CD4-positive, alpha-beta T cell (primary cell): ENCODE data around the gene SUMF1. TPM values are rescaled to one million over a fixed set of nuclear protein-coding genes. Genes with fewer than 3 reads are reported as not detected.
A peak's percentile ranks its signal among the peaks of the same experiment; 100 is the strongest.

Source experiments
- ATAC-seq: fragments of 200-7000 bp; cut with Tn5 transposase; one replicate; pipeline ENCODE4 v1.10.0; 2022; ENCODE audit warnings: mild to moderate bottlenecking; ENCODE audit not compliant: poor library complexity
- CTCF ChIA-PET: fragments of 350-600 bp; sonication (Branson Sonifier 250); formaldehyde crosslinking; loops from one replicate; lab custom pipeline; 2021; ENCODE audit warnings: antibody characterized with exemption, inconsistent platforms; lab: Charles Lee
- POLR2A ChIA-PET: fragments of 350-600 bp; sonication (Branson Sonifier 250); formaldehyde crosslinking; loops from one replicate; lab custom pipeline; 2021; ENCODE audit warnings: antibody characterized with exemption, inconsistent platforms; lab: Charles Lee
- DNase-seq, 14 experiments: peaks; one replicate each; pipeline ENCODE4 v3.0.0-alpha.2; 2013 to 2020; ENCODE audit warnings: mixed read lengths in 2 of 14
- H3K27ac ChIP-seq, 2 donors: one replicate each; pipeline versions ENCODE4 v1.5.1 to v1.7.0; 2013; ENCODE audit warnings: low read length in 2 of 2, low read depth in 1 of 2, mild to moderate bottlenecking in 1 of 2
- H3K27me3 ChIP-seq, 2 experiments: 1 replicate in 1 of 2; 2 replicates in 1 of 2; pipeline versions ENCODE4 v1.6.1 to v1.7.0; 2013; ENCODE audit warnings: low read length in 2 of 2, control low read depth in 1 of 2, mild to moderate bottlenecking in 1 of 2, moderate library complexity in 1 of 2; ENCODE audit not compliant: insufficient read depth in 2 of 2, control insufficient read depth in 1 of 2
- H3K36me3 ChIP-seq: one replicate; pipeline ENCODE4 v1.6.1; 2013; ENCODE audit warnings: low read length, control low read depth; ENCODE audit not compliant: insufficient read depth
- H3K4me1 ChIP-seq: one replicate; pipeline ENCODE4 v1.6.1; 2013; ENCODE audit warnings: low read length, control low read depth; ENCODE audit not compliant: insufficient read depth
- H3K4me3 ChIP-seq: one replicate; pipeline ENCODE4 v1.5.1; 2013; ENCODE audit warnings: mild to moderate bottlenecking, low read length, moderate library complexity
- H3K9me3 ChIP-seq, 2 experiments: 1 replicate in 1 of 2; 2 replicates in 1 of 2; pipeline versions ENCODE4 v1.6.1 to v1.7.0; 2013; ENCODE audit warnings: low read length in 2 of 2, mild to moderate bottlenecking in 2 of 2, control low read depth in 1 of 2, moderate library complexity in 1 of 2; ENCODE audit not compliant: control insufficient read depth in 1 of 2, insufficient read depth in 1 of 2
- H3K27ac Mint-ChIP-seq: one replicate; pipeline ENCODE4 v1.8.0; 2020; ENCODE audit warnings: mixed read lengths
- H3K27me3 Mint-ChIP-seq: one replicate; pipeline ENCODE4 v1.8.0; 2021; ENCODE audit warnings: mixed read lengths
- H3K36me3 Mint-ChIP-seq: one replicate; pipeline ENCODE4 v1.8.0; 2021; ENCODE audit warnings: low read depth, mixed read lengths
- H3K4me1 Mint-ChIP-seq: one replicate; pipeline ENCODE4 v1.8.0; 2021; ENCODE audit warnings: low read depth, mixed read lengths
- H3K4me3 Mint-ChIP-seq: one replicate; pipeline ENCODE4 v1.8.0; 2020; ENCODE audit warnings: mild to moderate bottlenecking, mixed read lengths
- H3K9me3 Mint-ChIP-seq: one replicate; pipeline ENCODE4 v1.8.0; 2020; ENCODE audit warnings: mixed read lengths
- intact Hi-C, 2 experiments: fragments of 100-400 bp; cut with DNase I in 1 of 2; cut with micrococcal nuclease in 1 of 2; formaldehyde crosslinking; loops; one replicate each; pipeline versions ENCODE4 v1.15.1 to v1.9.0; 2023 to 2025; cut with DNase I, micrococcal nuclease
- total RNA-seq, 174 experiments: library from RNA in 2 of 174; stranded (reverse) in 2 of 174; gene quantifications; one replicate each; pipeline ENCODE4 v1.2.3 and lab custom pipeline; 2021 to 2026
- TF ChIP-seq, protein P1 (sequence below): fragments of 200-600 bp; IDR thresholded peaks from one replicate; pipeline ENCODE4 v1.8.0; 2022; ENCODE audit warnings: antibody characterized with exemption, mild to moderate bottlenecking

Gene SUMF1
- total RNA-seq, 2 experiments from 2014 or later, result 7.0 to 8.1 TPM

DNA sequence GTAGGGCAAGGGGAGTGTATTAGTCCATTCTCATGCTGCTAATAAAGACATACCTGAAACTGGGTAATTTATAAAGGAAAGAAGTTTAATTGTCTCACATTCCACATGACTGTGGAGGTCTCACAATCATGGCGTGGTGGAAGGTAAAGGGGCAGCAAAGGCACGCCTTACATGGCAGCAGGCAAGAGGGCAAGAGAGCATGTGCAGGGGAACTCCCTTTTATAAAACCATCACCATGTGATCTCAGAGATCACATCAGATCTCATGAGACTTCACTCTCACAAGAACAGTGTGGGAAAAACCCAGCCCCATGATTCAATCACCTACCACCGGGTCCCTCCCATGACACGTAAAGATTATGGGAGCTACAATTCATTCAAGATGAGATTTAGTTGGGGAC is 41.4 kb downstream of the SUMF1 start:
- H3K4me1 ChIP-seq, result no peaks in the 10 kb centered on the region
- Mint-ChIP-seq H3K9me3 (no peaks in the 10 kb centered on the region), H3K4me1 (peaks cover 5% of the 10 kb centered on the region), H3K4me3 (no peak overlapping the region), H3K27me3 (no peaks in the 10 kb centered on the region), H3K36me3 (peaks cover 10% of the 10 kb centered on the region), H3K27ac (no peak overlapping the region)
- ChIA-PET CTCF (no interaction called here), POLR2A (no interaction called here)
- H3K4me3 ChIP-seq, result no peak overlapping the region
- H3K9me3 ChIP-seq, result no peaks in the 10 kb centered on the region
- no peaks in the 10 kb centered on the region for H3K27me3 ChIP-seq
- TF ChIP-seq, protein P1, sequence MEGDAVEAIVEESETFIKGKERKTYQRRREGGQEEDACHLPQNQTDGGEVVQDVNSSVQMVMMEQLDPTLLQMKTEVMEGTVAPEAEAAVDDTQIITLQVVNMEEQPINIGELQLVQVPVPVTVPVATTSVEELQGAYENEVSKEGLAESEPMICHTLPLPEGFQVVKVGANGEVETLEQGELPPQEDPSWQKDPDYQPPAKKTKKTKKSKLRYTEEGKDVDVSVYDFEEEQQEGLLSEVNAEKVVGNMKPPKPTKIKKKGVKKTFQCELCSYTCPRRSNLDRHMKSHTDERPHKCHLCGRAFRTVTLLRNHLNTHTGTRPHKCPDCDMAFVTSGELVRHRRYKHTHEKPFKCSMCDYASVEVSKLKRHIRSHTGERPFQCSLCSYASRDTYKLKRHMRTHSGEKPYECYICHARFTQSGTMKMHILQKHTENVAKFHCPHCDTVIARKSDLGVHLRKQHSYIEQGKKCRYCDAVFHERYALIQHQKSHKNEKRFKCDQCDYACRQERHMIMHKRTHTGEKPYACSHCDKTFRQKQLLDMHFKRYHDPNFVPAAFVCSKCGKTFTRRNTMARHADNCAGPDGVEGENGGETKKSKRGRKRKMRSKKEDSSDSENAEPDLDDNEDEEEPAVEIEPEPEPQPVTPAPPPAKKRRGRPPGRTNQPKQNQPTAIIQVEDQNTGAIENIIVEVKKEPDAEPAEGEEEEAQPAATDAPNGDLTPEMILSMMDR, result no peak
- intact Hi-C loops, result no loop called here
- H3K36me3 ChIP-seq, result no peaks in the 10 kb centered on the region
- ATAC-seq (no peak), DNase-seq (peak in 2 of 14 experiments; percentile 13 to 37)
- no peak overlapping the region for H3K27ac ChIP-seq

DNA sequence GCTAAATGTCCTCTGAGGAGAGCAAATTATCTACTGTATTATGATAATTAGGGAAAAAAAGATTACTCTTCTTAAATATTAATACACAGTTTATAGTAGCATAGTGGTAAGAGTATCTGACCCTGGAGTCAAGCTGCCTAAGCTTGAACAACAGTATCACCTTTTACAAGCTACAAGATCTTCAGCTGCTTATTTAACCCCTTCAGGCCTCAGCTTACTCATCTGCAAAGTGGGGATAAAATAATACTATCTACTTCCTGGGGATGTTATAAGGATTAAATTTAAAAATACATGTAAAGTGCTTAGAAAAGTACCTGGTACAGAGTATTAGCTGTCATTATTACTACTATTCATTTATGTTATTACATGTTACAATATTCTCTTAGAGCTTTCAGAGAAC is 42.0 kb downstream of the SUMF1 start:
- TF ChIP-seq, protein P1, result no peak
- H3K4me3 Mint-ChIP-seq, result no peak overlapping the region
- intact Hi-C loops, result no loop called here
- peaks cover 5% of the 10 kb centered on the region for H3K36me3 Mint-ChIP-seq
- no peak for ATAC-seq
- H3K27ac Mint-ChIP-seq, result no peak overlapping the region
- no peak for DNase-seq
- no peak overlapping the region for H3K4me3 ChIP-seq
- H3K27me3 ChIP-seq, result no peaks in the 10 kb centered on the region
- CTCF ChIA-PET, result no interaction called here
- no peaks in the 10 kb centered on the region for H3K4me1 ChIP-seq
- peaks cover 5% of the 10 kb centered on the region for H3K4me1 Mint-ChIP-seq
- no peak overlapping the region for H3K27ac ChIP-seq
- POLR2A ChIA-PET, result no interaction called here
- no peaks in the 10 kb centered on the region for H3K9me3 Mint-ChIP-seq
- H3K27me3 Mint-ChIP-seq, result no peaks in the 10 kb centered on the region
- H3K36me3 ChIP-seq, result no peaks in the 10 kb centered on the region
- H3K9me3 ChIP-seq, result no peaks in the 10 kb centered on the region

DNA sequence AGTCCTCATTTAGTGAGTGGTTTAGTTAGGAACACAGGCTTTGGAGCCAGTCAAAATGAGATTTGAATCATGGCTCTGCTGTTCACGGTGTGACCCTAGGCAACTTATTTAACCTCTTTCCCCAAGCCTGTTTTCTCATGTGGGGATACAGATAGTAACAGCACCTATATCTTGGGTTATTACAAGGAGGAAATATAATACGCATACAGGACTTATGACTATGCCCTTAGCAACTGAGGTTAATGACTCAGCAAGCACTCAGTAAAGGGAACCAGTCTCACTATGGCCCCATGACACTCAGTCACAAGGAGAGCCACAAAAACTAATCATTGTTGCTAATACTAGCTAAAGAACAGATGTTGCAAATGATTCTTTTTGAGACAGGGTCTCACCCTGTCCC is 45.9 kb downstream of the SUMF1 start:
- Histone ChIP-seq H3K27ac (no peak overlapping the region), H3K9me3 (no peaks in the 10 kb centered on the region), H3K4me3 (no peak overlapping the region), H3K36me3 (peaks cover 21% of the 10 kb centered on the region), H3K27me3 (no peaks in the 10 kb centered on the region), H3K4me1 (no peaks in the 10 kb centered on the region)
- TF ChIP-seq, protein P1, result no peak
- Mint-ChIP-seq H3K4me1 (peaks cover 5% of the 10 kb centered on the region), H3K27ac (no peak overlapping the region), H3K9me3 (no peaks in the 10 kb centered on the region), H3K27me3 (no peaks in the 10 kb centered on the region), H3K36me3 (peaks cover 35% of the 10 kb centered on the region), H3K4me3 (no peak overlapping the region)
- ATAC-seq, result no peak
- ChIA-PET CTCF (no interaction called here), POLR2A (interaction anchor here (1.0 kb wide), 1 partner anchor 72 kb away, joined by 4 read pairs; the partner anchor contains the start of gene ITPR1)
- DNase-seq, result peak in 3 of 14 experiments; percentile 6 to 64 (median 40)
- intact Hi-C loops, result no loop called here
